NT2/D1 (cell line): ENCODE measurements around the gene DSTYK.

ENCODE experiments used
- SUZ12 ChIP-seq: IDR thresholded peaks from 2 replicates; pipeline ENCODE4 v1.6.1; 2011; ENCODE audit not compliant: insufficient read length, insufficient read depth; ENCODE audit errors: extremely low read depth
- YY1 ChIP-seq: IDR thresholded peaks from 2 replicates; pipeline ENCODE4 v1.6.1; 2011; ENCODE audit not compliant: insufficient read length, insufficient read depth
- ZNF274 ChIP-seq: IDR thresholded peaks from 2 replicates; pipeline ENCODE4 v1.6.1; 2011; ENCODE audit warnings: mild to moderate bottlenecking, low read depth, low read length

GRCh38 chr1:205098242-205098641 lies 113.3 kb downstream of the DSTYK start:
- TF ChIP-seq YY1 (no peak), ZNF274 (no peak), SUZ12 (no peak)
